Activated naive CD4-positive, alpha-beta T cell (primary cell): ENCODE data around the gene CAPZA2.
"Not testable (repeated sequence)": the region's sequence is repeated elsewhere in the genome, so short reads cannot be mapped to it uniquely, and the experiment has no call there.

ENCODE experiments used
- DNase-seq, 4 experiments: peaks; one replicate each; lab custom pipeline; 2025; lab: John Stamatoyannopoulos, UW

CAPZA2 gene

GRCh38 chr7:116920359-116920758 is 58.0 kb downstream of the CAPZA2 start:
- DNase-seq, result no peak

GRCh38 chr7:116922545-116922944 is 60.2 kb downstream of the CAPZA2 start:
- DNase-seq, result no peak

GRCh38 chr7:116924741-116925140 is 62.4 kb downstream of the CAPZA2 start:
- no peak for DNase-seq

- no peak for DNase-seq
Observed at GRCh38 chr7:116929021-116929420, 66.6 kb downstream of the CAPZA2 start.

GRCh38 chr7:116929914-116930913 is 67.8 kb downstream of the CAPZA2 start:
- peak; percentile 40 to 68 (median 64) for DNase-seq

- no peak for DNase-seq
Observed at GRCh38 chr7:116932566-116932965, 70.2 kb downstream of the CAPZA2 start.

- DNase-seq, result no peak
Observed at GRCh38 chr7:116933465-116933864, 71.1 kb downstream of the CAPZA2 start.

GRCh38 chr7:116934580-116934979 is 72.2 kb downstream of the CAPZA2 start:
- no peak for DNase-seq

- not testable (repeated sequence) for DNase-seq
Observed at GRCh38 chr7:116936844-116937243, 74.5 kb downstream of the CAPZA2 start.

GRCh38 chr7:116938678-116939077 is 76.3 kb downstream of the CAPZA2 start:
- DNase-seq, result no peak

GRCh38 chr7:116940689-116941370 is 78.4 kb downstream of the CAPZA2 start:
- no peak for DNase-seq

- no peak for DNase-seq
Observed at GRCh38 chr7:116942504-116942903, 80.1 kb downstream of the CAPZA2 start.

- no peak for DNase-seq
Observed at GRCh38 chr7:116948934-116949333, 86.5 kb downstream of the CAPZA2 start.

- DNase-seq, result no peak
Observed at GRCh38 chr7:116949941-116950801, 87.8 kb downstream of the CAPZA2 start.

- DNase-seq, result no peak
Observed at GRCh38 chr7:116950889-116951351, 88.5 kb downstream of the CAPZA2 start.

- DNase-seq, result no peak
Observed at GRCh38 chr7:116951366-116952292, 89.2 kb downstream of the CAPZA2 start.

- DNase-seq, result no peak
Observed at GRCh38 chr7:116952635-116953371, 90.4 kb downstream of the CAPZA2 start.

- DNase-seq, result peak; percentile 18 to 68 (median 42)
Observed at GRCh38 chr7:116953372-116953905, 91.1 kb downstream of the CAPZA2 start, which contains the start of gene ST7. Gene ST7, plus strand, starts transcription at chr7:116953501. Its CDS starts 40 bp downstream, at chr7:116953541.
